ENCODE data around the gene LEO1.
A peak's percentile ranks its signal among the peaks of the same experiment; 100 is the strongest.

Gene LEO1

GRCh38 chr15:51971375-51972133, at the start of gene LEO1:
TSS of gene LEO1 (minus strand) at chr15:51971778. CDS start at chr15:51971745, 33 bp downstream.
- peak; percentile 29 for TF ChIP-seq CTCF (IDR thresholded peaks at IDR 0.05; ENCODE audit: control extremely low read depth, extremely low read depth, low read depth, missing control alignments)
- POLR2A ChIA-PET = no interaction called here
- CTCF ChIA-PET = interaction anchor here (0.8 to 3.2 kb wide), 13 partner anchors 10 to 256 kb away, joined by 3 to 23 read pairs (median 4); no protein-coding TSS in a partner anchor
- DNase-seq (ENCODE audit: extremely low spot score) = peak; percentile 95

- DNase-seq (ENCODE audit: extremely low spot score) = peak; percentile 74
- ChIA-PET POLR2A (no interaction called here), CTCF (interaction anchor here (0.9 kb wide), 1 partner anchor 46 kb away, joined by 3 read pairs; no protein-coding TSS in a partner anchor)
- no peak for TF ChIP-seq CTCF (IDR thresholded peaks at IDR 0.05; ENCODE audit: control extremely low read depth, extremely low read depth, low read depth, missing control alignments)
Observed at GRCh38 chr15:52021128-52021671, 49.6 kb upstream of the LEO1 start.

- ChIA-PET CTCF (interaction anchor here (0.9 to 1.2 kb wide), 5 partner anchors 9 to 119 kb away, joined by 3 to 4 read pairs (median 3); partner anchors contain the start of gene LEO1), POLR2A (interaction anchor here (0.7 to 1.1 kb wide), 4 partner anchors 13 to 83 kb away, joined by 3 to 9 read pairs (median 5); no protein-coding TSS in a partner anchor)
- no peak for DNase-seq (ENCODE audit: extremely low spot score)
- TF ChIP-seq CTCF (IDR thresholded peaks at IDR 0.05; ENCODE audit: control extremely low read depth, extremely low read depth, low read depth, missing control alignments) = no peak
Observed at GRCh38 chr15:52020221-52021085, 48.9 kb upstream of the LEO1 start.

GRCh38 chr15:52019394-52020220, 48.0 kb upstream of the LEO1 start:
- ChIA-PET POLR2A (interaction anchor here (0.7 to 1.1 kb wide), 4 partner anchors 12 to 84 kb away, joined by 3 to 9 read pairs (median 5); no protein-coding TSS in a partner anchor), CTCF (interaction anchor here (1.0 to 1.2 kb wide), 4 partner anchors 10 to 119 kb away, joined by 3 to 4 read pairs (median 3); partner anchors contain the start of gene LEO1)
- DNase-seq (ENCODE audit: extremely low spot score) = peak; percentile 73
- no peak for TF ChIP-seq CTCF (IDR thresholded peaks at IDR 0.05; ENCODE audit: control extremely low read depth, extremely low read depth, low read depth, missing control alignments)

GRCh38 chr15:52018693-52019393, 47.3 kb upstream of the LEO1 start, which contains the start of gene MAPK6:
TSS of gene MAPK6 (plus strand) at chr15:52019219. CDS start at chr15:52046461, 27,242 bp downstream.
- ChIA-PET POLR2A (no interaction called here), CTCF (interaction anchor here (0.7 kb wide), 1 partner anchor 209 kb away, joined by 3 read pairs; no protein-coding TSS in a partner anchor)
- peak; percentile 97 for DNase-seq (ENCODE audit: extremely low spot score)
- TF ChIP-seq CTCF (IDR thresholded peaks at IDR 0.05; ENCODE audit: control extremely low read depth, extremely low read depth, low read depth, missing control alignments) = no peak

Measured in GM10248 (cell line).